Activated CD8-positive, alpha-beta T cell treated with anti-CD3 and anti-CD28 coated beads, Interleukin-2, amount 10 ng/mL, durations not matched to agents 7 days and 5 days (primary cell): ENCODE data around the gene RGL3. TPM values are rescaled to one million over a fixed set of nuclear protein-coding genes. Genes with fewer than 3 reads are reported as not detected.
"Not testable (repeated sequence)": the region's sequence is repeated elsewhere in the genome, so short reads cannot be mapped to it uniquely, and the experiment has no call there.

Source experiments
- ATAC-seq: fragments of 150-1000 bp; cut with Tn5 transposase; one replicate; pipeline ENCODE4 v1.10.0; 2021; ENCODE audit warnings: moderate library complexity
- CTCF ChIA-PET: fragments of 350-600 bp; sonication (Branson Sonifier 250); formaldehyde crosslinking; loops from one replicate; lab custom pipeline; 2021; ENCODE audit warnings: antibody characterized with exemption; lab: Charles Lee
- POLR2A ChIA-PET: fragments of 350-600 bp; sonication (Branson Sonifier 250); formaldehyde crosslinking; loops from one replicate; lab custom pipeline; 2021; ENCODE audit warnings: antibody characterized with exemption; lab: Charles Lee
- DNase-seq: peaks from one replicate; pipeline ENCODE4 v3.0.0-alpha.2; 2020
- H3K27ac Mint-ChIP-seq: one replicate; pipeline ENCODE4 v1.8.0; 2021; ENCODE audit warnings: mild to moderate bottlenecking, mixed read lengths
- H3K27me3 Mint-ChIP-seq: one replicate; pipeline ENCODE4 v1.8.0; 2021; ENCODE audit warnings: low read depth, mixed read lengths
- H3K36me3 Mint-ChIP-seq: one replicate; pipeline ENCODE4 v1.8.0; 2021; ENCODE audit warnings: low read depth, mixed read lengths
- H3K4me1 Mint-ChIP-seq: one replicate; pipeline ENCODE4 v1.8.0; 2021; ENCODE audit warnings: low read depth, mixed read lengths
- H3K4me3 Mint-ChIP-seq: one replicate; pipeline ENCODE4 v1.8.0; 2021; ENCODE audit warnings: mild to moderate bottlenecking, mixed read lengths
- H3K9me3 Mint-ChIP-seq: one replicate; pipeline ENCODE4 v1.8.0; 2022; ENCODE audit warnings: mixed read lengths; ENCODE audit not compliant: insufficient read depth
- total RNA-seq, 2 experiments: library from RNA; stranded (reverse); gene quantifications; one replicate each; pipeline ENCODE4 v1.2.3, GENCODE V29; 2021

The RGL3 gene
- total RNA-seq, 2 experiments from 2014 or later = not detected

- not testable (repeated sequence) for ATAC-seq, DNase-seq, H3K4me3 Mint-ChIP-seq, H3K27ac Mint-ChIP-seq, H3K36me3 Mint-ChIP-seq, H3K4me1 Mint-ChIP-seq, H3K9me3 Mint-ChIP-seq
- ChIA-PET CTCF (interaction anchor here (1.0 to 1.6 kb wide), 2 partner anchors 27 to 32 kb away, joined by 3 to 6 read pairs; partner anchors contain the start of gene SWSAP1), POLR2A (interaction anchor here (0.6 to 1.0 kb wide), 2 partner anchors 14 to 48 kb away, joined by 3 read pairs; no protein-coding TSS in a partner anchor)
- H3K27me3 Mint-ChIP-seq = peaks cover 14% of the 10 kb centered on the region
Observed at GRCh38 chr19:11406703-11407236, 12.3 kb downstream of the RGL3 start.

DNA sequence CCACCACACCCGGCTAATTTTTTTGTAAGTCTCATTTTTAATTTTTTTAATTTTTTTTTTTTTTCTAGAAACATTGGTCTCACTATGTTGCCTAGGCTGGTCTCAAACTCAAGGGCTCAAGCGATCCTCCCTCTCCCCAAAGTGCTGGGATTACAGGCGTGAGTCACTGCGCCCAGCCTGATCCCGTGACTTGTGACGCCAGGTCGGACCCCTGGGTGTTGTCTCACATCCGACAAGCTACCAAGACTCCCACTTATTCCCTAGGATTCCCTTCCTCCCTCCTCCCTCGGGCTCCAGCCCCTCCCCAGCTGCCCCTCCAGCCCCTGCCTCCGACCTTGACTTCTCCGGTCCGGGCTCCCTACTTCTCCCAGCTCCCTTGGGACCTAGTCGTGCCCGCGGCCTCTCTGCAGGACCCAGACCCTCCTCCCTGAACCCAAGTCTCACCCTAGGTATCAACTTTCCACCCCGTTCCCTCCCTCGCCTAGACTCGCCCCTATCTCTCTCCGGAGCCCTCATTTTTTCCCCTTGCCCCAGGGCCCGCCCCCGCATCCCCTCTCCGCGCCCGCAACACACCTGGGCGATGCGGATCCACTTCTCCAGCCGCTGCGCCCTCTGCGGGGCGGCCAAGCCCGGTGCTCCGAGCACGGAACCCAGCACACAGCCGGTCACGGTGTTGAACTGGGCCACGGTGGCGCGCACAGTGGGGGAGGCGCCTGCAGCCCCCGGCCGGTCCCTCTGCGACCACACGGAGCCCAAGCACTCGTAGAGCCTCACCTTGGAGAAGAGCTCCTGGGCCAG lies 13.1 kb downstream of the RGL3 start:
- DNase-seq (peak; percentile 36), ATAC-seq (peak; percentile 47)
- ChIA-PET POLR2A (interaction anchor here (1.0 kb wide), 1 partner anchor 47 kb away, joined by 3 read pairs; no protein-coding TSS in a partner anchor), CTCF (interaction anchor here (0.6 to 1.6 kb wide), 2 partner anchors 24 to 31 kb away, joined by 3 to 6 read pairs; partner anchors contain the start of gene SWSAP1)
- Mint-ChIP-seq H3K27ac (no peak overlapping the region), H3K4me1 (no peaks in the 10 kb centered on the region), H3K9me3 (no peaks in the 10 kb centered on the region), H3K27me3 (peaks cover 10% of the 10 kb centered on the region), H3K36me3 (no peaks in the 10 kb centered on the region), H3K4me3 (no peak overlapping the region)

DNA sequence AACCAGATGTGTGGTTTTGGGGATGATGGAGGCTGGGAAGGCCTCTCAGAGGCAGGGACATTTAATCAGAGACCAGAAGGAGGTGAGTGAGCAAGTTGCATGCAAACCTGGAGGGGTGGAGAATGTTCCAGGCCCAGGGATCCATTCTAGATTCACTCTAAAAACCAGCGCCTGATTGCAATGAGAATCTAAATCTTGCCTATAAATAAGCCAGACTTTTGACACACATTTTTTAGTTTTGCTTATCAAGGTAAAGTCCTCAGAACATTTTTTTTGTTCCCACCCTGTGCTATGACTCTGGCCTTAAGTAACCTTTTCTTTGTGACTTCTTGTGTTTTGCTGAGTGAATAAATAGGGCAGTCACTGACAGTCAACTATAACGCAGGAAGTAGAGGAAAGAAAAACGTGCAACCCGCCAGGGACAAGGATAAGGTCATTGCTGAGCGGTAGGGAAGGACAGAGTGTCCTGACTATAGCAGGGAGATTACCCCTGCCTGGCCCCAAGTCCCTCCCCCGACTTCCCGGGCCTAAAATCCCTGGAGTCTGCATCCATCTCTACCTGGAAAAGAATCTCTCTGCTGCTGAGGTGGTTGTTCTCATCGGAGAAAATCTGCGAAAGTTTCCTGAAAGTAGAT lies 14.4 kb downstream of the RGL3 start:
- no peak overlapping the region for H3K4me3 Mint-ChIP-seq
- ChIA-PET CTCF (interaction anchor here (1.0 kb wide), 1 partner anchor 24 kb away, joined by 4 read pairs; no protein-coding TSS in a partner anchor), POLR2A (interaction anchor here (1.0 kb wide), 1 partner anchor 14 kb away, joined by 3 read pairs; no protein-coding TSS in a partner anchor)
- H3K27ac Mint-ChIP-seq = no peak overlapping the region
- ATAC-seq = no peak
- H3K27me3 Mint-ChIP-seq = peaks cover 10% of the 10 kb centered on the region
- no peak for DNase-seq
- no peaks in the 10 kb centered on the region for H3K36me3 Mint-ChIP-seq
- no peaks in the 10 kb centered on the region for H3K4me1 Mint-ChIP-seq
- H3K9me3 Mint-ChIP-seq = no peaks in the 10 kb centered on the region

DNA sequence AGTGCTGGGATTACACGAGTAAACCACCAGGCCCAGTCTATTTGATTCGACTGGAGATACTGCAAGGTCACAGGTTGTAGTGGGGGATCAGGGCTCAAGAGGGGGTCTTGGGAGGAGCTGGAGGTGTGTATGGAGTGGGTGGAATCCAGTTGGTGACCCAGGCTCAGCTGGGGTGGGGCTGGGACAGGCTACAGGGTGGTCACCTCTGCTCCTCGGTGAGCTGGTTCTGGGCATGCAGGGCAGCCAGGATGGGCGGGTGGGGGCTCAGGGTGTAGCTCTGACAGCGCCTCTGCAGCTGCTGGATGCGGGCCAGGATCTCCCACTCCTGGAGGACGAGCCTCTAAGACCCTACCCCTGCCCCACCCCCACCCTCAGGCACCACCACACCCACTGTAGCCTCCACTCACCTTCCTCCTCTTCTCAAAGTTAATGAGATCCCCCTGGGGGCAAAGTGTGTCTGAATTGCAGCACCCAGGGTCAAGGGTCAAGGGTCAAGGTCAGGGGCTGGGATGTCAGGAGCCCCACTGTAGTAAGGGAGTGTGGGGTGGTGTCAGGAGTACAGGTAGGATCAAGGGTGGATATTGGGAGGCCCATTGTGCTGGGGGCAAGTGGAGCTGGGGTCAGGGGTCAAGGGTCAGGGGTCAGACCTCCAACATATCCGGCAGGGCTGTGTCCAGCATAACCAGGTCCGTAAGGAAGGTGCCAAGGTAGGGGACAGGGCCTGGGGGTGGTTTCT lies 17.1 kb downstream of the RGL3 start:
- Mint-ChIP-seq H3K4me1 (no peaks in the 10 kb centered on the region), H3K36me3 (no peaks in the 10 kb centered on the region), H3K27ac (no peak overlapping the region), H3K27me3 (peaks cover 2% of the 10 kb centered on the region), H3K4me3 (no peak overlapping the region), H3K9me3 (no peaks in the 10 kb centered on the region)
- ATAC-seq (no peak), DNase-seq (no peak)
- POLR2A ChIA-PET = interaction anchor here (0.5 kb wide), 1 partner anchor 171 kb away, joined by 4 read pairs; no protein-coding TSS in a partner anchor
- CTCF ChIA-PET = interaction anchor here (1.3 kb wide), 1 partner anchor 108 kb away, joined by 3 read pairs; no protein-coding TSS in a partner anchor

DNA sequence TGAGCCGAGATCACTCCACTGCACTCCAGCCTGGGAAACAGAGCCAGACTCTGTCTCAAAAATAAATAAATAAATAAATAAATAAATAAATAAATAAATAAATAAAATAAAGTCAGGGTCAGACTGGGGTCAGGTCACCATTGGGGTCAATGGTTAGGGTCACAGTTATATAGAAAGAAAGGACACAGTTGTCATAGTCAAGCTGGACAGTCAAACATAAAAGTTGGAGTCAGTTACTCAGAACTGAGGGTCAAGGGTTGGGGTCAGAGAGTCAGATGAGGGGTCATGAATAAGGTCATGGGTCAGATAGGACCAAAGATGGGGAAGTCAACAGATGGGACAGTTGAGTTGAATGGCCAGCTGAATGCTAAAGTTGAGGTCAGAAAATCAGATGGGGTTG lies 18.3 kb downstream of the RGL3 start:
- Mint-ChIP-seq H3K4me1 (no peaks in the 10 kb centered on the region), H3K9me3 (no peaks in the 10 kb centered on the region), H3K4me3 (no peak overlapping the region), H3K27me3 (no peaks in the 10 kb centered on the region), H3K36me3 (no peaks in the 10 kb centered on the region), H3K27ac (no peak overlapping the region)
- no peak for ATAC-seq
- ChIA-PET CTCF (interaction anchor here (1.1 to 3.5 kb wide), 3 partner anchors 17 to 107 kb away, joined by 3 to 10 read pairs (median 3); no protein-coding TSS in a partner anchor), POLR2A (no interaction called here)
- DNase-seq = no peak

- DNase-seq (no peak), ATAC-seq (no peak)
- POLR2A ChIA-PET = interaction anchor here (0.6 kb wide), 1 partner anchor 119 kb away, joined by 7 read pairs; no protein-coding TSS in a partner anchor
- Mint-ChIP-seq H3K36me3 (no peaks in the 10 kb centered on the region), H3K4me3 (no peak overlapping the region), H3K27me3 (peaks cover 4% of the 10 kb centered on the region), H3K9me3 (no peaks in the 10 kb centered on the region), H3K27ac (no peak overlapping the region), H3K4me1 (no peaks in the 10 kb centered on the region)
- CTCF ChIA-PET = interaction anchor here (3.5 kb wide), 1 partner anchor 18 kb away, joined by 10 read pairs; no protein-coding TSS in a partner anchor
Observed at GRCh38 chr19:11399667-11400066, 19.4 kb downstream of the RGL3 start.

GRCh38 chr19:11397089-11397610 lies 22.0 kb downstream of the RGL3 start:
- ChIA-PET POLR2A (interaction anchor here (1.1 kb wide), 1 partner anchor 22 kb away, joined by 3 read pairs; no protein-coding TSS in a partner anchor), CTCF (interaction anchor here (3.5 kb wide), 1 partner anchor 16 kb away, joined by 10 read pairs; no protein-coding TSS in a partner anchor)
- Mint-ChIP-seq H3K4me1 (peaks cover 3% of the 10 kb centered on the region), H3K27me3 (peaks cover 10% of the 10 kb centered on the region), H3K36me3 (no peaks in the 10 kb centered on the region), H3K27ac (no peak overlapping the region), H3K9me3 (no peaks in the 10 kb centered on the region), H3K4me3 (no peak overlapping the region)
- DNase-seq = no peak
- ATAC-seq = no peak

DNA sequence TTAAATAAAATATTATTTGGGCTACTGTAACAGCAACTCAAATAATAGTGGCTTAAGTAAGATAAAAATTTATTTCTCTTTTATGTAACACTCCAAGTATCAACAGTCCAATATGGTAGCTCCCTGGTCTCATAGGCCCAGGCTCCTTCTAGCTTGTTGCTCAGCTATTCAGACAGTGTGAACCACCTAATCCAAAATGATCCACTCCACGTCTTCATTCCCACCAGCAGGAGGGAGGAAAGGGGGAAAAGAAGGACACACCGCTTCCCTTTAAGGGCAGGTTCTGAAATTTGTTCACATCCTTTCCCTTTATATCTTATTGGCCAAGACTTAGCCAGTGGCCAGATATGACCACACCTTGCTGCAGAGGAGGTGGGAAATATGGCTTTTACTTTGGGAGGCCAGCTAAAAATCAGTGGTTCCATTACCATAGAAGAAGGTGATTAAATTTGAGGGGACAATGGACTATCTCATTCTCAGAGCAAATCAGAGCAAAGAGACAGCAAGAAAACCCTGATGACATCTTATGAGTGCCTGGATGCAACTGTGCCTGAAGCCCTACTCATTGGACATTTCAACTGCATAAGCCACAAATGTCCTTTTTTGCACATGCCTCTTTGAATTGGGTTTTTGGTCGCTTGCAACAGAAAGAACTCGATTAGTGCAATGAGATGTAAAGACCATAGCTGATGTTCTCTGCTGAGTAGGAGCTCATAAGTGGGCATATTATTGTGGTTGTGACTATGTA lies 28.0 kb downstream of the RGL3 start:
- H3K4me3 Mint-ChIP-seq = no peak overlapping the region

DNA sequence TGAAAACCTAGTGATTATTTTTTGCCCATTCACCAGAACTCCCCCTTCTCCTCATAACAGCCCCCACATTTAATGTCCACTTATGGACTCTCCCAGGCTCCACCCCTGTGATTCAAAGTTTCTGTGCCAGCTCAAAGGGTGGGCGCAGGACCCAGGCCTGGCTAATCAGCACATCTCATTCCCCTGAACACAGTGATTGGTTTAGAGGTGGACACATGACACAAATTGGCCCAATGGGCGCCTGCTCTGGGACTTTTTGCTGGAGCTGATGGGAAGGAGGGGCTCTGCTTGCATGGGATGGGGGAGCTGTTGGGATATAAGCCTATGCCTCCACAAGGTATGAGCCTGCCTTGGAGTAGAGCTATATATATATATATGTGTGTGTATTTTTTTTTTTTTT lies 28.8 kb downstream of the RGL3 start:
- H3K27me3 Mint-ChIP-seq = peaks cover 10% of the 10 kb centered on the region
- peaks cover 9% of the 10 kb centered on the region for H3K4me1 Mint-ChIP-seq
- H3K27ac Mint-ChIP-seq = no peak overlapping the region
- ATAC-seq = no peak
- DNase-seq = no peak
- POLR2A ChIA-PET = interaction anchor here (1.2 to 1.4 kb wide), 2 partner anchors 9 to 14 kb away, joined by 3 to 4 read pairs; no protein-coding TSS in a partner anchor
- CTCF ChIA-PET = interaction anchor here (0.6 to 2.7 kb wide), 3 partner anchors 9 to 96 kb away, joined by 3 to 19 read pairs (median 4); no protein-coding TSS in a partner anchor
- no peaks in the 10 kb centered on the region for H3K36me3 Mint-ChIP-seq
- H3K4me3 Mint-ChIP-seq = no peak overlapping the region
- H3K9me3 Mint-ChIP-seq = no peaks in the 10 kb centered on the region

More for the DNA sequence above, 28.0 kb downstream of the RGL3 start:
- CTCF ChIA-PET = interaction anchor here (0.6 to 2.7 kb wide), 3 partner anchors 10 to 97 kb away, joined by 3 to 19 read pairs (median 4); no protein-coding TSS in a partner anchor
- no peak for DNase-seq
- POLR2A ChIA-PET = interaction anchor here (0.8 to 1.4 kb wide), 3 partner anchors 9 to 13 kb away, joined by 3 to 4 read pairs (median 3); no protein-coding TSS in a partner anchor
- Mint-ChIP-seq H3K27me3 (peaks cover 10% of the 10 kb centered on the region), H3K4me1 (peaks cover 9% of the 10 kb centered on the region), H3K27ac (no peak overlapping the region), H3K9me3 (no peaks in the 10 kb centered on the region), H3K36me3 (no peaks in the 10 kb centered on the region)
- no peak for ATAC-seq
